HG03342 (cell line): ENCODE results near the gene WDR93.
A peak's percentile ranks its signal among the peaks of the same experiment; 100 is the strongest.

ENCODE experiments used
- ATAC-seq: cut with Tn5 transposase; IDR thresholded peaks from one replicate; pipeline ENCODE4 v1.9.1; 2021; ENCODE audit warnings: mild to moderate bottlenecking, moderate library complexity; ENCODE audit not compliant: unreplicated experiment

The WDR93 gene

DNA sequence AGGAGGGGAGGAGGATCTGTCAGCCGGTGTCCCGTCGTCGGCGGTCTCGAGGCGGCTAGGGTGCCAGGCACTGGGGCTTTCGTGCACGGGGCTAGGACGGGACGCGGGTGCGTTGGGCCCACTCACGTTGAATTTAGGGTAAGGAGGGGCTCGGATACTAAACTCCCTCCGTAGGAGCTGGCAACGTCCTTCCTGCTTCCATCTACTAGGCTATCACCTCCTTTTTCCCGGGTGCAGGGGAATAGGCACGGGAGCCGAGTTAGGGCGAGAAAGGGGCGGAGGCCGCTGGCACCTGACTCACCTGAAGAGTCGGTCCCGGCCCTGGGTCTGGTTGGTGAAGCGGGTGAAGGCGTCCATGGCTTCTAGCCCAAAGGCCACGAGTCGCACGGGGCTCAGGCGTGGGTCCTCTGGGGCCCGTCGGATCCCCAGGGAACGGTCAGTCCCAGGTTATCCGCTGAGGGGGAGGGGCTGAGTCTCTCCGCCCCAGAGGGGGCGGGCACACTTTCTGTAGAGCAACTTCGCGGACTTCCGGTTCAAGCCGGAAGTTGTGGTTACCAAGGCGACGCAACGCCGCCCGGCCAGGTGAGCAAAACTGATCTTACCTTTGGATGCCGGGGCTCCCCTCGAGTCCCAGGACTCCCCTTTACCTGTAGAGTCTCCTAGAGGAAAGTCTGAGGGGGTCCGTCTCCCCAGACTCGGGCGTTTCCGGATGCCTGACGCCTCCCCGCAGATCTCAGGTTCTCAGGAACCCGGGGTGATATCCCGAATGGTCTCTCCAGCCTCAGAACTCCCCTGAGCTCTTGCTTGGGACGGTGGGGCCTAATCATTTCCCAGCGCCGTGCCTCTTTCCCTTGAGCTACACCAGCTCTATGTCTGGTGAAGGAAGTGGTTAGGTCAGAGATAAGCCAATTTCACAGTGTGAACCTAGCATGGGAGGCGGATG, at the start of gene WDR93, which contains the start of gene PEX11A:
WDR93 (plus strand) TSS at position 536 of the 943 bp plus-strand sequence. CDS start 10,936 bp downstream, outside the sequence.
PEX11A (minus strand) TSS at position 479 of the 943 bp plus-strand sequence; CDS start at position 357, 122 bp downstream.
- peak; percentile 90 for ATAC-seq

DNA sequence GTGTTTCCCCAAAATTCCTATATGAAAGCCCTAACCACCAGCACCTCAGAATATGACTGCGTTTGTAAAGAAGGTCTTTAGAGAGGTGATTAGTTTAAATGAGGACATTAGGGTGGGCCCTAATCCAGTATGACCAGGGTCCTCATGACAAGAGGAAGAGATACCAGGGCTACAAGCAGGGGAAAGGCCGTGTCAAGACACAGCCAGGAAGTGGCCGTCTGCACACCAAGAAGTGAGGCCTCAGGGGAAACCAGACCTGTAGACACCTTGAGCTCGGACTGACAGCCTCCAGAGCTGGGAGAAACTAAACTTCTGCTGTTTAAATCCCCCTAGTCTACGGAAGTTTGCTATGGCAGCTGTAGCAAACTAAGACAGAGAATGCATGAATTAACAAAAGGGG, 49.6 kb upstream of the WDR93 start:
- ATAC-seq: no peak

DNA sequence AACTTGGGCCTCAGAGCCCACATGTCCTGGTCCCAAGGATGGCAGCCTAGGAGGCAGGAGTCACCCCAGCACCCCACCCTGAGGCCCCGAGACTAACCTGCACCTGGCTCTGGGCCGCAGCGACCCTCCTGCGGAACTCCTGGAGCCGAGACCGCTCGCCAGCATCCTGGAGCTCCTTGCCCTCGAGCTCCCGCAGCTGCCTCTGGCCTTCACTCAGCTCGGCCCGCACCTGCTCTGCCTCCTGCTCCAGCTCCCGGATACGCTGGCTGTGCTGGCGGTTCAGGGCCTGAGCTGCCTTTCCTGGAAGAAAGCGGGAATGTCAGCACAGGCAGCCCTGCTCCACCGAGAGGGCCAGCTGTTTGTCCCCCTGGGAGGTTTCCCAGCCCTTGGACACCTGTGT, 48.5 kb upstream of the WDR93 start:
- no peak for ATAC-seq

DNA sequence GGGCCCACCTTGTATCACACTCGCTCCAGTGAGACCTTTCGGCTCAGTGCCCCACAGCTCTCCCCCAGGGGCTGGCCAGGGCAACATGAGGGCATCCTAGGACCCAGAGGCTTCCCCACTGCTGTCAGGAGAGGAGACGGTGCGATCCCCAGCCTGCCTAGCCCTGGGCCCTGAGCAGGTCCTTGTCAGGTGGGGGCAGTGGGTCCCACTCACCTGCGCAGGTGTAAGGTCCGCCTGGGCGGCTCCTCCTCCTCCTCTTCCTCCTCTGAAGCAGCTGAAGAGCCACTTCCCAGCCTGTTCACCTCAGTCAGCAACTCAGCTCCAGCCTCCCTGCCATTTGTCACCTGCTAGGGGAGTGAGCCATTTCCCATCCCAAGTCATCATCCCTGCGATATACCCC, 44.9 kb upstream of the WDR93 start:
- ATAC-seq: no peak

DNA sequence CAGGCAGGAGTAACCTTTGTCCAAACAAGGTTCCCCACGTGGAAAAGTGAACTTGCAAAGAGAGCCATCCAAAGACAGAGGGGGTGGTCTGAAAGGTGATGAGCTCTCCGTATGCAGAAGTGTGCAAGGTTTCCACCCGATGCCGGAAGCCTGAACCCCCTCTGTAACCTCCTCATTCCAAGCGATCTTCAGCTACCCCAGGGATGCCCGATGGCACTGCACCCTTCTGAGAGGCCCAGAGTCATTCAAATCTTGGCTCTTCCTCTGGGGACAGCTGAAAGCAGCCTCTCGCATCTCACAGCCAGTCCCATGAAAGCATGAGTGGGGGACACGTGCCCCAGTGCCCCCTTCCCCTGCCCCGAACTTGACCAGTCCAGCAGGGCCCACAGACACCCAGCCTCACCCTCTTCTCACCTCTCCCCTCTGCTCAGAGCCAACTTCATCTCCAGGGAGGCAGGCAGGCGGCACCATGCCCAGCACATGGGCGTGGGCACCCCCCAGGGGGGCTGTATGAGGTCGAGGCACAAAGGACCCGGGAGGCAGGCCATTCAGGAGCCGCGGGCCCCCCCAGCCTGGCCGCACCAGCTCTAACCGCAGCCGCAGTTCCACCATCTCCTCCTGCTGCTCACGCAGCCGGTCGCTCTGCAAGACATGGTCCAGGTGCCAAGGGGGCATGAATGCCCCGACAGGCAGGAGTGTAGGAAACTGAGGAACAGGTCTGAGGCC, 44.0 kb upstream of the WDR93 start:
- ATAC-seq: no peak

DNA sequence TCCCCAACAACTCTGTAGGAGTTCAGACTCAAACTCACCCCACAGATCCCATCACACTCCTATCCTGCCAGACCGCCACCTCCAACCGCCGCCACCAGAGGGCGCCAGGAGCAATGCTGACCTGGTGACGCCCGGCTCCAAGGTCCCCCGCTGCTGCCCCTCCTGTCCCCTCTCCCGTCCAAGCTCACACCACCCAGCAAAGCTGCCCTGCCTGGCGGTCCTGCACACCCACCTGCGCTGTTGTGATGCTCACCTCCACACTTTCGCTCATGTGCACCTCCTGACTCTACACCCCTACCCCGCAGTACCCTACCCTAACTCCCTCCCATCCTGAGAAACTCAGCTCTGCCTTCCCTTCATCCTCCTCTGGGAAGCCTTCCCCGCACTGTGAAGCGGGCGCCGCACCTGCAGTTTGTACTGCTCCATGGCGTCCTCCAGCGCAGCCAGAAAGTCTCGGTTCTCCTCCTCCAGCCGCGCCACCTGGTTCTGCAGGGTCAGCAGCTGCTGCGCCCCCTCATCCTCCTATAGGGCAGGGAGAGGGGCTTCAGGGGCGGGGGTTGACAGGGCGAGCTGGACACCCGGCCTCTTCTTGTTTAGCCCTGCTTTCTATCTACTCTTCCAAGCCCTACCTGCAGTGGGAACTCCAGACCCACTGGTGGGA, 43.3 kb upstream of the WDR93 start:
- ATAC-seq: peak; percentile 57

DNA sequence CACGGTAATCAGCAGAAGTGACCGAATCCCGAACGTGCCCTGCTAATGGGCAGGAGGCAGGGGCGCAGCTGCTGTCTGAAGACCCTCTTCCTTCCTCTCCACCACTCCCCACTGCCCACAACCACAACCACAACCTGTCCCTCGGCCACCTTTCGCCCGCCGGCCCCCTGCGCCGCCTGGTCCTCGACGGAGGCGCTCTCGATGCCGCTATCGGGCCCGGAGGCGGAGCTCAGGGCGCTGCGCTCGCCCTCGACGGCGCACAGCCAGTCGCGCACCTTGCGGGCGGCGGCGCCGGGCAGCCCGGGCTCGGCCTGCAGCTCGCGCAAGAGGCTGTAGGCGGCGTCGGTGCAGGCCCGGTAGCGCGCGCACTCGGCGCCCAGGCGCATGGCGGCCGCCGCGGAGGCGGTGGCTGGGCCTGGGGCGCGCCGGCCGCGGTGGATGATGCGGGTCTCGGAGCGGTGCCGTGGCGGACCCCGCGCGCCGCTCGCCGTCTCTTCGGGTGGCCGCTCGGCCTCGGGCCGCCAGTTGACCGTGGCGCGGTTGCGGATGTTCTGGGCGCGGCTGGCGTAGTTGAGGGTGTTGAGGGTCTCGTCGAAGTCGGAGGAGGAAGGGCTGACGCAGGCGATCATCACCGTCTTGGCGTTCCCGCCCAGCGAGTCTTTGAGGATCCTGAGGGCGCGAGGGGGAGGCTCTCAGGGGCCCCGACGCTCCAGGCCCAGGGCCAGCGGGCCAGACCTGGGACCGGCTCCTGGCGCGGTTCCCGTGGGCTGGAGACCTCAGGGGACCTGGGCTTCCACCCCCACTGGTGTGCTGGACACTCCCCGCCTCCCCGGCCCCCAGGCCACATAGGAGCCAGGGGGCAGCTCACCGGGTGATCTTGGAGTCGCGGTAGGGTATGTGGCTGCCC, 42.3 kb upstream of the WDR93 start:
- ATAC-seq: no peak

DNA sequence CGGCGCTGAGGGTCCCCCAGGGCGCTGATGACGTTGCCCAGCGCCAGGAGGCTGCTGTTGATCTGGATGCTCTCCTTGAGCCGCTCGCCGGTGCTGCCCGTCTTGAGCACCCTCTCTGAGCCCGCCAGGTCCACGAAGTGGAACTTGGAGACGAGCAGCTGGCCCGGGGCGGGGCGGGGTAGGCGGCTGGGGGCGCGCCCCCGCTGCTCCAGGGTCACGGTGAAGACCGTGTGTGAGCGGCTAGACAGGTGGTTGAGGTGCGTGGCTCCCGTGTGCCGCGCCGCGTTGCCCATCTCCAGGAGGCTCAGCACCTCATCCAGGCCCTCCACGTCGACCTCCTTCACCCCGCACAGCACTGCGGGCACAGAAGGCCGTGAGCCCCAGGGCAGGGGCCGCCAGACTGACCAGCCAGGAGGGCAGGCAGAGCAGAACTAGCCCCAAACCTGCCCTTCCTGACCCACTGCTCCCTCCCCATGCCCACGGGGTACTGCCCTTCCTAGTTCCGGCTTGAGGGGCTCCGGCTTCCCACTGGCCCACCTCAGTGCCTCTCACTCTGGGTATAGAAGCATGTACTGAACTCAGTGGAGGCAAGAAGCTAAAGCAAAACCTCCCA, 41.5 kb upstream of the WDR93 start:
- ATAC-seq: no peak

DNA sequence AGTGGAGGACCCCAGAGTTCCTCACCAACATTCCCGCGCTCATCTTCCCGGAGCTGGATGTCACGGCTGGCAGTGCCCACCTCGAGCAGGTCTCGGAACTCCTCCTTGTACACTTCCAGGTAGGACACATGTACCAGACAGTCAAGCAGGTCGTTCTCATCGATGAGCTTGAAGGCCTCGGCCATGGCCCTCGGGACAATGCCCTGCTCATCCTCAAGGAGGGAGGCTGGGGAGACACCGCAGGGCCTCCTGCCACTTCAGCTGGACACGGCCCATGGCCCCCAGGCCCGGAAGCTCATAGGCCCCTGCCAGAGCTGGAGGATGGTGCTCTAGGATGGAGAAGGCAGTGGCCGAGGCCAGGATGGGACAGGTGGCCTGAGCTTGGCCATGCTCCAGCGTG, 40.9 kb upstream of the WDR93 start:
- ATAC-seq: no peak

DNA sequence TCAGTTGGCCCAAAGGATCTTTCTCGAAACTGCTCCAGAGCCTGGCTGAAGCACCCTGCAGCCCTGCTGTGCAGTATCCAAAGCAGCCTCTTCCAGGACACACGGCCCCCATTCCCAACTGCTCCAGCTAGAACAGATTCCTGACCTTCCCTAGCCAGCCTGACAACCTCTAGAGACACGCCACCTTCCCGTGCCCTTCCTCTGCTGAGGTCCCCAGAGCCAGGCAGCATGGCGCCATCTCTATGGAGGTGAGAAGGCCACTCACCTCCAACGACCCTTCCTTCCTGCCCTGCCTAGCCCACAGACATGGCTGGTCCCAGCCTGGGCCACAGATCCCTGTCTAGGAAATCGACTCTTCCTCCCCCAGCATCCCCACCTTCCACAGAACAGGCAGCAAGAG, 38.5 kb upstream of the WDR93 start:
- ATAC-seq: no peak

DNA sequence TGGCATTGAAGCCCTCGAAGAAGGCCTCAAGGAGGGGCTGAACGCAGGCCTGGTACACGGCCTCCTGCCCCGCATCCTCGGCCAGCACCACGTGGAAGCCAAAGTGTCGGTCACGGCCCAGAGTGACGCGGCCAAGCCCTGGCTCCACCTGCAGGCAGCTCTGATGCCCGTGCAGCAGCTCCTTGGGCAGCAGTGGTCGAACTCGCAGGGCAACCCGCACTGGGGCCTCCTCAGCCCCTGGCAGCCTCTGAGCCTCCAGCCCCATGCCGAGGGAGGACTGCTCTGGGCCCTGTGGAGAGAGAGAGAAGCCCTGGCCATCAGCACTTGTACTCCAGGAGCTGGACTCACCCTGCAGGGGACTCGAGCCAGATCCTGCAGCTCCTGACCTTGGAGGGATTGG, 37.9 kb upstream of the WDR93 start:
- ATAC-seq: no peak

DNA sequence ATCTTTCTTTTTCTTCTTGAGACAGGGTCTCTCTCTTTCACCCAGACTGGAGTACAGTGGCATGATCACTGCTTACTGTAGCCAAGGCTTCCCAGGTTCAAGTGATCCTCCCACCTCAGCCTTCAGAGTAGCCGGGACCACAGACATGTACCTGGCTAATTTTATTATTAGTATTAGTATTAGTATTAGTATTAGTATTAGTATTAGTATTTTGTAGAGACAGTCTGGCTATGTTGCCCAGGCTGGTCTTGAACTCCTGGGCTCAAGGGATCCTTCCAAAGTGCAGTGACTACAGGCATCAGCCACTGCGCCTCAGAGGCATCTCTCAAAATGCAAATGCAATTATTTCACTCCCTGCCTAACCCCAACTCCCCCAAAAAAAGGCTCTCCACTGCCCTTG, 37.0 kb upstream of the WDR93 start:
- no peak for ATAC-seq

DNA sequence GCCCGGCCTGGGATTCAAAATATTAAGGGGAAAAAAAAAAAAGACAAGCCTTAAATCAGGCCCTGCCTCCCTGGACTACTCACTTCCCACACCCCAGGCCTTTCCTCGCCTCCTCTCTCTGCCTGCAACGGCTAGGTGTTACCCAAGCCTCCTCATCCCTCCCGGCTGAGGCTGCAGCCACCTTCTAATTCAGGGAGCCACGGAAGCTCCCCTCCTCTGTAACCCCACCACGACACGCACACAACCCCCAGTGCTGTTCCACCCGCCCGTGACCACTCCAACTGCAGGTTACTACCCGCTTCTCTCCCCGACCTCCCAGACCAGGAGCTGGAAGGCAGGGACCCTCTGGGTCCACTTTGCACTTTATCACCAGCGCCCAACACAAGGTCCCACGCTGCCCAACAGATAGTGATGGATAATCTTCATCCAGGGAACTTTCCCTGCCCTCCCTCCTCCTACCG, 36.3 kb upstream of the WDR93 start:
- no peak for ATAC-seq

DNA sequence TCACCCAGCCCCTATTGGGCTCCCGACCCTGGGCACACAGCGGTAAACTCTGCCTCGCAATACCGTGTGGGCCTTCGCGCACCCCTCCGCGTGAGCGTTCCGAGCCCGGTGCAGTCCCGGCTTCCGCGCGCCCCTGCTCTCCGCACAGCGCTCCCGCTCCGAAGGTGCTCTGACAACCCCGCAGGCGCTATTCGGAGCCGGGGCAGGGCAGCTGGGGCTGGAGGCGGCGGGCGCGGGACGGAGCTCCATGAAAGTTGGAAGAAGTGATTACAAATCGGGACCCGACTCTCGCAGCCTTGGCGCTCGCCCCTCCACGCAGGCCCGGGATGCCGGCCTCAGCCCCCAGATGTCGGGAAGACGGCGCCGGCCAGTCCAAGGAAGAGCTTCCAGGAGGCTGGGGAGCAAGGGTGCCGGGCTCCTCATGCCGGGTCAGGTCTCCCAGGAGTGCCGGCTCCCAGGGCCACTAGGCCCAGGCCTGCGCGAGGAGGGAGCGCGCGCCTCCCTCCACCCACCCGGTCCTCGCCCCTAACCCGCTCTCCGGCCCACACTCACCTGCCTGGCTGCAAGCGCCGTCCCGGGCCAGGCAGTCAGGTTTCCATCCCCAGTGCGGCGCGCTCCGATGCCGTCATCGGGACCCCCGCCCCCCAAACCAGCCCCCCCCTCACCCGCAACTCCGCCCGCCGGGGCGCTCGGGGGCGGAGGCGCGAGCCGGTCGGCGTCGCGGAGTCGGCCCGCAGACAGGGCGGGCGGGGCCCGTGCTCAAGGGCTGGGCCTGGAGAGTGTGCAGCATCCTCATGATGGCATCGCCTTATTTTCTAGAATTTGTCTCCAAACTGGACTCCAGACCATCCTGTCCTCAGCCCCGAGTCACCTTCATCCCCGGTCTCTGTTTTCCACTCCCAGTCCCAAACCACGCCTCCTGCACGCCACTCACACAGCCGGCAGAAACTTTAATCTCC, 35.5 kb upstream of the WDR93 start, which contains the start of gene KIF7:
KIF7 (minus strand) TSS at position 621 of the 959 bp plus-strand sequence. CDS start 2,537 bp downstream, outside the sequence.
- no peak for ATAC-seq

DNA sequence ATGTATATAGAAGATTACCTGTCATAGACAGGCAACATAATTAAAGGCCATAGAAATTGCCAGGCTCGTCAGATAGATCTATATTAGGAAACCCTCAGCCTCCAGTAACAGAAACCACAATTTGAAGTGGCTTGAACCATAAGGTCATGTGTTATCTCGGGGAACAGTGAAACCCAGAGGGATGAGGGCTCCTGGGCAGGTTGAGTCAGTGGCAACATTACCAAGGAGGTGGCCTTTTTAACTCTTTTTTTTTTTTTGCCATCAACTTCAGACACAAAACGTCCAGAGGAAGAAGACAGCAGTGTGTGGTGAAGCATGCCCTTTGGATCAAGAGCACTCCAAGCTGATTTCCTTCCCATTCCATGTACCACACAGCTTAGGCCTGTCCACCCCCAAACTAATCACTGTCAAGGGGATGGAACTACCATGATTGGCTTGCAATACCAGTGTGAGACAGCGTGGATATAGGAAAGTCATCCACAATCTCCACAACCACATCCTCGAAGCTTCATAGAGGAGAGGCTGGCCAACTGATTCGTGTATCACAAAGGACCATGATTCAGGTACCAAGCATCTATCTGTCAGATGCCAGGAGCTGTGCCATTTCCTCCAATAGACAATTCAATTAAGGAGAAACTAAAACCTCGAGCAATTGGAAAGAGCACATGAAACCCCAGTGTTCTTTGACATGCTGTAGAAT, 34.3 kb upstream of the WDR93 start:
- no peak for ATAC-seq

DNA sequence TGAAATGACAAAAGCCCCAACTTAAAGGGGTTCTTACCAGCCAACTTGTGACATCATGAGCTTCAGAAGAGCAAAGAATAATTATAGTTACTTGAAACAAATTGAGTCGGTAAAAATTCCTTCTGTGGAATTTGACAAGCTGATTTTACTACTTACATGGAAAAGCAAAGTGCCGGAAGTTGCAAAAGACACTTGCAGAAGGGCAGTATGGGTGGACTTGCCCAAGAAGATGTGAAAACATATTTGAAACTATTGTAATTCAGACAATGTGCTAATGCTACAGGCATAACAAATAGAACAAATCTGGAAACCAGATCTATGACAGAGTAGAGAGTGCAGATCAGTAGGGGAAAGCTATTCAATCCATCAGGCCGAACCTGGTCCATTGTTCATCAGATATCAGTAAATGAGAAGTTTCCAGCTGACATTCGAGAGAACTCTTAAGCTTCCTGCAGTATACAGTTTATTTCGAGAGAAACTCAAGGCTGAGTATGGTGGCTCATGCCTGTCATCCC, 32.9 kb upstream of the WDR93 start:
- ATAC-seq: no peak

DNA sequence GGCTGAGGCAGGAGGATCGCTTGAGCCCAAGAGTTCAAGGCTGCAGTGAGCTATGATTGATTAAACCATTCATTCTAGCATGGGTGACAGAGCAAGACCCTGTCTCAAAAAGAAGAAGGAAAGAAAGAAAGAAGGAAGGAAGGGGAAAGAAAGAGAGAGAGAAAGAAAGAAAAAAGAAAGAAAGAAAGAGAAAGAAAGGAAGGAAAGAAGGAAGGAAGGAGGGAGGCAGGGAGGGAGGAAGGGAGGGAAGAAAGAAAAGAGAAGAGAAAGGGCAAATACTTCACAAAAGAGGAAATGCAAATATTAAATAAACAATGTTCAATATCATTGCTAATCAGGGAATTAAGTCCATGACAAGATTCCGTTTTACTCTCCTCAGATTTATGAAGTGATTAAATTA, 31.3 kb upstream of the WDR93 start:
- ATAC-seq: no peak

DNA sequence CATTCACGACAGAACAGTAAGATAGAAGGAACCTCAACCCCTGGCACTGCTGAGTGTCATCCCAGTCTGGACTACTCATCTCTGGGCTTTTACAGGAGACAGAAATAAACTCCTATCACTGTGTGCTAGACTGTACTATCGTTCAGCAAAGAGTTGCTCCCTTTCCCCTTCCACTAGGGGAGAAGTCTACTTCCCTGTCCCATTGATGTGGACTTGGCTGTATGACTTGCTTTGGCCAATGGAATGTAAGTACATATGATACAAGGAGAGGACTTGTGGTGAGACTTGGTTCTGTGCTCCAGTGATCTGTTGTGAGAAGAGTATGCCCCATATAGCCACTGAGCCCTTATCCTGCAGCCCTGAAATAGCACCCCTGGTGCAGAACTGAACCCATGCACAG, 30.1 kb upstream of the WDR93 start:
- no peak for ATAC-seq
